Lung (tissue), 12 donors: Measurements from ENCODE around the gene MIER2. TPM values are rescaled to one million over a fixed set of nuclear protein-coding genes. Genes with fewer than 3 reads are reported as not detected.

Source experiments
- ATAC-seq: fragments of 200-7000 bp; cut with Tn5 transposase; one replicate; pipeline ENCODE4 v1.9.1; 2020; ENCODE audit warnings: moderate number of reproducible peaks; ENCODE audit not compliant: insufficient read depth, low FRiP score
- DNase-seq, 3 donors: peaks; one replicate each; pipeline ENCODE4 v3.0.0-alpha.2; 2013 to 2017
- H3K27ac ChIP-seq, 2 donors: one replicate each; pipeline ENCODE4 v1.5.1; 2013; ENCODE audit warnings: mild to moderate bottlenecking in 2 of 2, moderate library complexity in 2 of 2, control low read depth in 1 of 2, inconsistent platforms in 1 of 2, low read depth in 1 of 2, low read length in 1 of 2
- H3K27me3 ChIP-seq, 3 donors: one replicate each; pipeline ENCODE4 v1.5.1; 2013; ENCODE audit warnings: low read length in 2 of 3; ENCODE audit not compliant: control insufficient read depth in 3 of 3, insufficient read depth in 3 of 3
- H3K36me3 ChIP-seq, 4 donors: one replicate each; pipeline ENCODE4 v1.5.1; 2013; ENCODE audit warnings: low read length in 4 of 4, mild to moderate bottlenecking in 1 of 4, moderate library complexity in 1 of 4; ENCODE audit not compliant: control insufficient read depth in 4 of 4, insufficient read depth in 4 of 4
- H3K4me1 ChIP-seq, 5 donors: one replicate each; pipeline ENCODE4 v1.5.1; 2013; ENCODE audit warnings: low read length in 5 of 5, mild to moderate bottlenecking in 2 of 5, moderate library complexity in 1 of 5; ENCODE audit not compliant: control insufficient read depth in 5 of 5, insufficient read depth in 5 of 5
- H3K4me3 ChIP-seq: one replicate; pipeline ENCODE4 v1.5.1; 2013; ENCODE audit warnings: mild to moderate bottlenecking, control low read depth, moderate library complexity
- H3K9ac ChIP-seq, 2 donors: one replicate each; pipeline ENCODE4 v1.5.1; 2013; ENCODE audit warnings: low read length in 2 of 2, control low read depth in 1 of 2; ENCODE audit not compliant: insufficient read depth in 1 of 2
- H3K9me3 ChIP-seq, 4 donors: one replicate each; pipeline ENCODE4 v1.5.1; 2013; ENCODE audit warnings: low read length in 3 of 4, mild to moderate bottlenecking in 1 of 4, moderate library complexity in 1 of 4; ENCODE audit not compliant: control insufficient read depth in 4 of 4, insufficient read depth in 3 of 4
- WGBS, 2 donors: extraction: QIAGEN DNeasy Blood & Tissue Kit; methylation state at CpG; one replicate each; pipeline ENCODE4 v1.1.7; 2013; 5-methylcytosine and 5-hydroxymethylcytosine counted together
- polyA plus RNA-seq, 2 donors: library from polyadenylated mRNA; stranded (reverse); fragments of 200-250 nt; gene quantifications; one replicate each; pipeline ENCODE4 v1.2.1, GENCODE V29; 2013
- total RNA-seq, 2 donors: library from RNA; depleted of rRNA in 1 of 2; stranded (reverse); fragments of >200 nt in 1 of 2; gene quantifications; one replicate each; pipeline ENCODE4 v1.2.1, GENCODE V29; 2014 to 2021
- TF ChIP-seq, protein P1 (sequence below): IDR thresholded peaks from 2 replicates; pipeline ENCODE4 v1.5.1; 2012; ENCODE audit warnings: mild to moderate bottlenecking; ENCODE audit errors: control extremely low read depth, extremely low read depth
- donor health status: control.
- donor health status: control.
- donor health status: Bipolar disorder and iron deficiency.
- donor health status: healthy.
- donor health status: DM: yes; HTN: yes; CAD: no.

MIER2 gene
- total and polyA plus RNA-seq, 4 donors = 19.4 to 34.9 (median 28.3) TPM

DNA sequence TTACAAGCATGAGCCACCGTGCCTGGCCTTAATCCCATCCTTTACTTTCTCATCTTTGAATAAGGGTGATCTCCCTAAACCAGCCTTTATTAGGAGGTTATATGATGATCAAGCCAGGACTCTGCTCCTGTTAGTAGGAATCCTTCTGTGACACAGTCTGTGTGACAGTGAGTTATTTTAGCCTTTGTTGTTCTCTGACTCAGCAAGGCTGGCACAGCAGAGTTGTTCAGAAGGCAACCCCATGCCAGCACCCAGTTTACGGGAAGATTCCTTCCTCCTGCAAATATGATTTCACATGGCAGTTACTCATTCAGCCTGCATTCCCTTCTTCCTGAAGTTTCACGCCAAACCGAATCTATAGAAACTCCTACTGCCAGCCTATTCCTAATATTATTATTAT lies 10.5 kb upstream of the MIER2 start:
- Histone ChIP-seq H3K4me1 (no peaks in the 10 kb centered on the region), H3K4me3 (no peak overlapping the region), H3K27ac (no peak overlapping the region), H3K9ac (no peak overlapping the region), H3K36me3 (no peaks in the 10 kb centered on the region), H3K9me3 (peaks cover 0 to 2% (median 0%) of the 10 kb centered on the region in 4 donors), H3K27me3 (no peaks in the 10 kb centered on the region)
- DNase-seq (no peak), ATAC-seq (no peak)
- WGBS, 2 donors = 90 to 91% methylated on average over 4 of the region's 4 CpGs
- TF ChIP-seq, protein P1, sequence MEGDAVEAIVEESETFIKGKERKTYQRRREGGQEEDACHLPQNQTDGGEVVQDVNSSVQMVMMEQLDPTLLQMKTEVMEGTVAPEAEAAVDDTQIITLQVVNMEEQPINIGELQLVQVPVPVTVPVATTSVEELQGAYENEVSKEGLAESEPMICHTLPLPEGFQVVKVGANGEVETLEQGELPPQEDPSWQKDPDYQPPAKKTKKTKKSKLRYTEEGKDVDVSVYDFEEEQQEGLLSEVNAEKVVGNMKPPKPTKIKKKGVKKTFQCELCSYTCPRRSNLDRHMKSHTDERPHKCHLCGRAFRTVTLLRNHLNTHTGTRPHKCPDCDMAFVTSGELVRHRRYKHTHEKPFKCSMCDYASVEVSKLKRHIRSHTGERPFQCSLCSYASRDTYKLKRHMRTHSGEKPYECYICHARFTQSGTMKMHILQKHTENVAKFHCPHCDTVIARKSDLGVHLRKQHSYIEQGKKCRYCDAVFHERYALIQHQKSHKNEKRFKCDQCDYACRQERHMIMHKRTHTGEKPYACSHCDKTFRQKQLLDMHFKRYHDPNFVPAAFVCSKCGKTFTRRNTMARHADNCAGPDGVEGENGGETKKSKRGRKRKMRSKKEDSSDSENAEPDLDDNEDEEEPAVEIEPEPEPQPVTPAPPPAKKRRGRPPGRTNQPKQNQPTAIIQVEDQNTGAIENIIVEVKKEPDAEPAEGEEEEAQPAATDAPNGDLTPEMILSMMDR = no peak

DNA sequence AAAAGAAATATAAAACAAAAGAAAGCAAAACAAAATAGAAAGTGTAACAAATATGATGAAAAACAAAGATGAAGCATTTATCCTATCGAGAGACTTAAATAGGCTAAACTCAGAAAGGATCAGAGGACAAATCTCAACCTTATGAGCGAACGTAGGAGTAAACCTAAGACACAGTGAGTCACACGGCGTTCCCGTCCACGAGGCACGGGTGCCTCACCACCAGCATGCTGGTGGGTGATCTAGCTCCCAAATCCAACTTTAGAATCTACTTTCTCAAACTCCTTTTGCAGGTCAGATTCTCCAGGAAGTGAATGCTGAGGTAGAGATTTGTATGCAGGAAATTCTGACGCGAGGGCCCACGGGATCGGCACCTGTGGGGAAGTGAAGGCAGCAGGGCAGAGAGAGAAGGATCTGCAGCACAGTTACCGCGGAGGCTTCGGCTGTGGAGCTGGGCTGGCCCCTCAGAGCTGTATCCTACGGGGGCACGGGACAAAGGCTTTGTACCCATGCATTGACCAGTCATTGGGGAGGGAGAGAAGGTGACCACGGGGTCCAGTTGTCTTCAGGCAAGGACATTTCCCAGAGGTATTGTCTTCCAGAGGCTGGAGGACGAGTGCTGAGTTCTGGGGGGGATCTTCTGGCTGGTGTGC lies 7.5 kb upstream of the MIER2 start:
- no peaks in the 10 kb centered on the region for H3K27me3 ChIP-seq
- no peaks in the 10 kb centered on the region for H3K4me1 ChIP-seq
- no peaks in the 10 kb centered on the region for H3K36me3 ChIP-seq
- H3K4me3 ChIP-seq = no peak overlapping the region
- WGBS, 2 donors = 64 to 72% methylated on average over 19 of the region's 19 CpGs
- ATAC-seq = no peak
- no peaks in the 10 kb centered on the region for H3K9me3 ChIP-seq
- H3K27ac ChIP-seq = no peak overlapping the region
- DNase-seq = no peak
- TF ChIP-seq, protein P1 = no peak
- no peak overlapping the region for H3K9ac ChIP-seq

DNA sequence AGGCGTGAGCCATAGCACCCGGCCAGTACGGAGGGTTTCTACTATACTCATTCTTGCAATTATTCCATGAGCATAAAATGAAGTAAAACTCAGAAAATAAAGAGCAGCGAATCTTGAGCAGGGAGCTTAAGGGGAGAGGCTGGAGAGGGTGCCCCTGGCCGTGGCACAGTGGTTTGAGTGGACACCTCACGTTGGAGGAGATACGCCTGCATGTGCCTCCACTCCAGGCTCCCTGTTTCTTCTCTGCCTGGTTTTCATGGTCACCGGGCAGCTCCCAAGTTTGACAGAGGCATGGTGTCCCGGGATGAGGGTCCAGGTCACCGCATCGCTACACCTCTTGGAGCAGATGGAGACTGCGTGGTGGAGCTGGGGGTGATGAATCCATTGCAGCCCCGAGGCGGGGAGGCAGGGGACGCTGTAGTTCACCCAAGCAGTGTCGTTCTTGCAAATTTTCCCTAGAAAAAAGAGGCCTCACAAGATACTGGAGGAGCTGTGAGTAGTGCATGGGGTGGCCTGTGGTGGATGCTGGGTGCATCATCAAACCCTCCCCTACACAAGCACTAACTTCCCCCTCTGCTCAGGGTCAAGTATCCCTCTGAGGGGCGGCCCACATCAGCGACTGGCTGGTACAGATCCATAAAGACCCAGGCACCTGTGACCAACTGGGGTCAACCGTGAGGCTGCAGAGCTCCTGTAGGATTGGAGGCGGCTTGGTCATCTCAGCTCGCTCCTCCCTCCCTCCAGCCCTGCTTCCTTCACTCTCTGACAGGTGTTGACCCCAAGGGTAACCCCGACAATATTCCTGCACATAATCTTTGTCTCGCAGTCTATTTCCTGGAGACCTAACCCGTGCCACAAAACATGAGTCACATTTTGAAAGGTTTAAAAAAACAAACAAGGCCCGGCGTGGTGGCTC lies 3.6 kb upstream of the MIER2 start:
- no peak for ATAC-seq
- H3K36me3 ChIP-seq = no peaks in the 10 kb centered on the region
- H3K27ac ChIP-seq = no peak overlapping the region
- no peak for DNase-seq
- no peak overlapping the region for H3K9ac ChIP-seq
- no peaks in the 10 kb centered on the region for H3K9me3 ChIP-seq
- WGBS, 2 donors = 70 to 71% methylated on average over 26 of the region's 26 CpGs
- peaks cover 0 to 6% (median 5%) of the 10 kb centered on the region in 5 donors for H3K4me1 ChIP-seq
- peaks cover 0 to 2% (median 0%) of the 10 kb centered on the region in 3 donors for H3K27me3 ChIP-seq
- TF ChIP-seq, protein P1 = no peak
- no peak overlapping the region for H3K4me3 ChIP-seq
